ENCODE data around the gene PHLDB3.

Gene PHLDB3

DNA sequence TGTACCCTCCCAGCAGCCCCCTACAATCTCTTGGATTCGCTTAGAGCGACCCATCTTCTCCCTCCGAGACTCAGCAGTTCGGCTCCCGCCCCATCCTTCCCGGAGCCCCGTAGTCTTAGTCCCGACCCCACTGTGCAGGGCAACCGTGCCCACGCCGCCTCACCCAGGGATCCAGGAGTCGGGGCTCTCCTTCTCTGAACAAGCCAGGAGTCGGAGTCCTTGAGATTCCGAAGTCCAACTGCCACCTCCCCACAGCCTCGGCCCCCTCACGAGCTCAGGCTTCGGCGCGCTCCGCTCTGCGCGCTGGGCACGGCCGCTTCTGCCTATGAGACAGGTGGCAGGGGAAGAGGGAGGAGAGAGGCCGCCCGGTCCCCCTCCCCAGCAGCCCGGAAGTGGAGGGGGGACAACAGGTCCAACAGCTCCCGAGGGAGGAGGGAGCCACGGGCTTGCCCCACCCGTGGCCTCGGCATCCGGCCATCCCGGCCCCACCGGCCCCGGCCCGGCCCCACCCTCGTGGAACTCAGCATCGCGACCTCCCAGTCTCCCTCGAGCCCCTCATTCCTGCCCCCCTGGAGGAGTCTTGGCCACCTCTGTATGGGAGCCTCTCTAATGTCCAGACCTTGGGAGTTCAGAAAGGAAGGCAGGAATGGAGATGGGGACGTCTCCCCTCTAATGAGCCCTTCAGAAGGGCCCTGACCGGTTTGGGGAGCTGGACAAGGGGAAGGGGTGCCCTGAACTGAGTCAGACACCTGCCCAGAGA is at the start of gene PHLDB3:
PHLDB3 (minus strand) TSS at position 321 of the 760 bp plus-strand sequence. CDS start 628 bp downstream, outside the sequence.
- no peaks in the 10 kb centered on the region for H4K20me1 ChIP-seq (ENCODE audit: control insufficient read depth, insufficient read depth, low read depth, low read length)
- H3K27me3 ChIP-seq (ENCODE audit: control insufficient read depth, low read length): no peaks in the 10 kb centered on the region
- H3K9me2 ChIP-seq (replicated peaks; ENCODE audit: control insufficient read depth, low read length): no peaks in the 10 kb centered on the region
- 0 out of 2 replicates have a peak within 1 kb of the TSS, but pooled peaks have one; percentile 4 for H3K27ac ChIP-seq (ENCODE audit: low read depth, low read length)
- no peaks in the 10 kb centered on the region for H3K79me2 ChIP-seq (ENCODE audit: control insufficient read depth, low read length)
- H3K4me2 ChIP-seq (ENCODE audit: low read length): peak within 1 kb of the TSS; percentile 79
- no peaks in the 10 kb centered on the region for H3K36me3 ChIP-seq (ENCODE audit: control insufficient read depth, low read length)
- TF ChIP-seq CTCF (IDR thresholded peaks at IDR 0.05; ENCODE audit: low read depth, low read length, poor library complexity, severe bottlenecking) (peak; percentile 70), EZH2phosphoT487 (IDR thresholded peaks at IDR 0.05; ENCODE audit: borderline replicate concordance, low read length) (no peak)
- H3K9me3 ChIP-seq (ENCODE audit: control insufficient read depth, insufficient read depth, low read length): no peaks in the 10 kb centered on the region
- peaks cover 2% of the 10 kb centered on the region; the same call in 1 of the 2 replicates for H3F3A ChIP-seq (ENCODE audit: control insufficient read depth, insufficient read depth)
- peaks cover 15% of the 10 kb centered on the region for H3K4me1 ChIP-seq (ENCODE audit: control insufficient read depth, low read length)
- peak within 1 kb of the TSS; percentile 76 for H3K4me3 ChIP-seq (ENCODE audit: low read length)

GRCh38 chr19:43553656-43554055 is 49.1 kb upstream of the PHLDB3 start:
- Histone ChIP-seq H3K4me2 (ENCODE audit: low read length) (no peak overlapping the region), H3K27ac (ENCODE audit: low read depth, low read length) (no peak overlapping the region), H3K4me3 (ENCODE audit: low read length) (no peak overlapping the region), H3K27me3 (ENCODE audit: control insufficient read depth, low read length) (no peaks in the 10 kb centered on the region), H3K79me2 (ENCODE audit: control insufficient read depth, low read length) (no peaks in the 10 kb centered on the region), H3K9me3 (ENCODE audit: control insufficient read depth, insufficient read depth, low read length) (no peaks in the 10 kb centered on the region), H3K4me1 (ENCODE audit: control insufficient read depth, low read length) (no peaks in the 10 kb centered on the region), H3K36me3 (ENCODE audit: control insufficient read depth, low read length) (peaks cover 43% of the 10 kb centered on the region), H3K9me2 (replicated peaks; ENCODE audit: control insufficient read depth, low read length) (no peaks in the 10 kb centered on the region), H4K20me1 (ENCODE audit: control insufficient read depth, insufficient read depth, low read depth, low read length) (no peaks in the 10 kb centered on the region), H3F3A (ENCODE audit: control insufficient read depth, insufficient read depth) (no peaks in the 10 kb centered on the region)
- no peak for TF ChIP-seq CTCF (IDR thresholded peaks at IDR 0.05; ENCODE audit: low read depth, low read length, poor library complexity, severe bottlenecking)
- no peak for TF ChIP-seq EZH2phosphoT487 (IDR thresholded peaks at IDR 0.05; ENCODE audit: borderline replicate concordance, low read length)

DNA sequence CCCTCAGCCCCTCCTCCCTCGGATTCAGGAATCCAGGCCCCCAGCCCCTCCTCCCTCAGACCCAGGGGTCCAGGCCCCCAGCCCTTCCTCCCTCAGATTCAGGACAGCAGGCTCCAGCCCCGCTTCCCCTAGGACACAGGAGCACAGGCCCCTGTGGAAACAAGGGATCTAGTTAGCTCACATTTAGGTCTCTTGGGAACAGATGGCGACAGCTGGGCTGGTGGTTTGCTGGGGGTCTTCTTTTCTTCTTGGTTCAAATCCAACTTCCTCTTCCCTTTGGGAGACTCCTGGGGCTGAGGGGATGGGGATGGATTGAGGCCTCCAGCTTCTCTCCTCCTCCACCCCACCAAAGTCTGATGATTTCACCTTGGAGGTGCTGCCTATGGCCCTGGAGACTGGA is 48.1 kb upstream of the PHLDB3 start:
- H3K27ac ChIP-seq (ENCODE audit: low read depth, low read length): no peak overlapping the region
- TF ChIP-seq CTCF (IDR thresholded peaks at IDR 0.05; ENCODE audit: low read depth, low read length, poor library complexity, severe bottlenecking) (no peak), EZH2phosphoT487 (IDR thresholded peaks at IDR 0.05; ENCODE audit: borderline replicate concordance, low read length) (no peak)

More for the DNA sequence above, 48.1 kb upstream of the PHLDB3 start:
- Histone ChIP-seq H3F3A (ENCODE audit: control insufficient read depth, insufficient read depth) (no peaks in the 10 kb centered on the region), H3K4me3 (ENCODE audit: low read length) (no peak overlapping the region), H3K27me3 (ENCODE audit: control insufficient read depth, low read length) (no peaks in the 10 kb centered on the region), H3K9me3 (ENCODE audit: control insufficient read depth, insufficient read depth, low read length) (no peaks in the 10 kb centered on the region), H3K79me2 (ENCODE audit: control insufficient read depth, low read length) (no peaks in the 10 kb centered on the region), H3K9me2 (replicated peaks; ENCODE audit: control insufficient read depth, low read length) (no peaks in the 10 kb centered on the region), H3K4me2 (ENCODE audit: low read length) (no peak overlapping the region), H4K20me1 (ENCODE audit: control insufficient read depth, insufficient read depth, low read depth, low read length) (no peaks in the 10 kb centered on the region), H3K4me1 (ENCODE audit: control insufficient read depth, low read length) (no peaks in the 10 kb centered on the region), H3K36me3 (ENCODE audit: control insufficient read depth, low read length) (peaks cover 43% of the 10 kb centered on the region)

All from DOHH2 (cell line).